ENCODE results near the gene PYGB.

The PYGB gene

DNA sequence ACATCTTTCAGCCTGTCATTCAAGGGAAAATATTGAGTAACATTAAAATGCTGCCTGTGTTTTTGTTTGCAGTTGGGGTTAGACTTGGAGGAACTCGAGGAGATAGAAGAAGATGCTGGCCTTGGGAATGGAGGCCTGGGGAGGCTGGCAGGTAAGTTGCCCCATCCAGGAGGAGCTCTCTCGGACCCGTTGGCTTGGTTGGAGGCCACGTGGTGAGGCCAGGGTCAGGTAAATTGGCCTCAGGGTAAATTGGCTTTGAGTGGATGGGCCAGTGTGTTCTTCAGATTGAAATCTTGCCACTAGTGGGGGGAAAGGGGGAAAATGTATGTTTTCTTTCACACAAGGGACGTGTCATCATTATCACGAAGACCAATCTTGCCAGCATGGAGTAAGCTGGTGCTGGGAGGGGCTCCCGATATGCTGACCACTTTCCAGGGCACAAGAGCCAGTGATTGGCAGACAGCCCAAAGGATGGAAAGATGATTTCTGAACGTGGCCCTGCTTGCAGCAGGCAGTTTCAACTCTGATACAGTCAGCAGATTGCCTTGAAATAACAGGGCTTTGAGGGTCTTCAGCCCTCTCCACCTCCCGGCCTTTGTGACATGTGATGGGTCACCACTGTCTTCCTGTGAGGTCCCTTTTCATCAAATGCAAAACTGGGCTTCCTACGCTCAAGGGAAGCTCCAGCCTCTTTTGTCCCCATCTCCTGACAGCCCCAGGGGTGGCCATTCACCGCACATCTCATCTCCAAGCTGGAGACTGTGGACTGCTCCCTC, 21.4 kb downstream of the PYGB start:
- no peak for DNase-seq (ENCODE audit: low read depth in 1 of 2, low spot score in 1 of 2)

DNA sequence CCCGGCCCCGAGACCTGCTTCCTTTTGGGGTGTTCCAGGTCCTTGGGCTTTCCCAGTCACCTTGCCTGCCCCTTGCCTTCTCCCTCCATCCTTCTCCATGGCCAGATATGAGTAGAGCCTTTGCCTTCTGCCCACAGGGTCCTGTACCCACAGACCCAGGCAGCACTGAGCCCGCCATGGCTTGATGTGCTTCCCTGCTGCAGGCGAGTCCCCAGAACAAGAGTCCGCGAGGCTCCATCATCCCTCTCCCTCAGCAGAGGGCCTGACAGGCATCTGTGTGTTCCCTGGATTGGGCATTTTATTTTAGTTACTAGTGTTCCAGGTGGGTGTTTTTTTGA, 21.9 kb downstream of the PYGB start:
- DNase-seq (ENCODE audit: low read depth in 1 of 2, low spot score in 1 of 2), result no peak

DNA sequence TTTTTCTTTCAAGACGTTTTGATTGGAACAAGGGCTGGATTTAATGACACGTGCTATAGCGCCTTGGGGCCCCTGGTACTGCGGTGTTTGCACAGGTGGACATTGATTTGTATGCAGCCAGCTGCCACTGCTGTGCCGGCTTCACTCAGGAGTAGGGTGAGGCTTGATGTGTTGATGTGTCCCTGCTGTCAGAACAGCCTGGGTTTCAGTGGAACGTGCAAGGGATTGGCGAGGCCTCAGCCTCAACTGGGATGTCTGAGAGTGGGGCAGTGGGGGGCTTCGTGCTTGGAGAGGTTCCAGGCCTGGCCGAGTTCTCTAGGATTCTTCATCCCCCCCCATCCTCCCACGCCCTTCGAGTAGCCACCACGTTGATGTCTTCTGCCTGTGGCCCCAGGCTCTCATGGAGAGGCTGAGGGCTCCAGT, 23.0 kb downstream of the PYGB start:
- no peak for DNase-seq (ENCODE audit: low read depth in 1 of 2, low spot score in 1 of 2)

- DNase-seq (ENCODE audit: low read depth in 1 of 2, low spot score in 1 of 2), result peak in 1 of 2 donors; percentile 0
Observed at GRCh38 chr20:25271486-25272222, 23.8 kb downstream of the PYGB start.

DNA sequence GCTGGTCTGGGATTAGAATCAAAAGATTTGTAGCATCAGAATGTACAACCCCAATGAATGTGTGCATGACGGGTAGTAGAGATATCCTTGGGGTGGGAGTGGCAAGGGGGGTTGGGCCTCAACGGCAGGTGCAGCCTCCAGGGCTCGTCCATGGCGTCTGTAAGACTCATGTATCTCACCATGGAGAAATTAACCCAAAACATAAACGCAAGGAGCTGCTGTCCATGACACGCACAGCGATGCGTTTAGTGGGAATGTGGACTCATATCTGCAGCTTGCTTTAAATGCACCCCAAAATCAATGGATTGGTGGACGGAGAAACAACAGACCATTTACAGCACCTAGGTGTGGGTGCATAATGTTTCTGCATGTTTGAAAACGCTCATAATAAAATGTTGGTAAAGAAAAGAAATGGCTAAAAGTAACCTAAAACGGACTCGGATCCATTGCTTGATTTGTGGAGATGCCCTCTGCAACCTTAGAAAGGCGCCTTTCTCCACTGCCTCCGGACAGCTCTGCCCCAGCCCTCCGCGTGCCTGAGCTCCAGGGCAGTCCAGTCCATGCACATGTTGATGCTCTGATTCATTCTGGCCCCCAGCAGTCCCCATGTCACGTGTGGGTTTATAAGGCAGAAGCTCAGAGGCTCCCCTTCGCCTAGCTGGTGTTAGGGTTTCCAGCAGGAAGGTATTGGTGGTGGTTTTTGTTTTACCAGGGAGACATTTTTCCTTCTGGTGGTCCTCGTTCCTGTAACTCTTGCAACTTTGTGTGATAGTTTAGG, 24.5 kb downstream of the PYGB start:
- no peak for DNase-seq (ENCODE audit: low read depth in 1 of 2, low spot score in 1 of 2)

DNA sequence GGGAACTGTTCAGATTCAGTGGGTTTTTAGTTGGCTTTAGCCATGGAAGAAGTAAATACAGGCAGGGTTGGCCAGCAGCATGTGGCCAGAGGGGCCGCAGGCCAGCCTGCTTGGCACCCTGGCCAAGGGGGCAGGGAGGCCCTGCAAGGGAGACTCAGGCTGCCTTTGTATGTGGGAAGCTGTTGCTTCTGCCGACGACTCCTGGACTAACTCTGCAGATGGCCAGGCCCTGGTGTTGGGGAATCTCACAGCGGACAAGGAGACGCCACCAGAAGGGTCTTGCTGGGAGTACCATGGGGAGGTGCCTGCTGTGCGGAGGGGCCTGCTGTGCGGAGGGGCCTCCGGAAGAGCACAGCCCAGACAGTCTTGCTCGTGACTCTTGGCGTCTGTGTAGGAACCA, 25.2 kb downstream of the PYGB start:
- DNase-seq (ENCODE audit: low read depth in 1 of 2, low spot score in 1 of 2), result peak in 1 of 2 donors; percentile 2

DNA sequence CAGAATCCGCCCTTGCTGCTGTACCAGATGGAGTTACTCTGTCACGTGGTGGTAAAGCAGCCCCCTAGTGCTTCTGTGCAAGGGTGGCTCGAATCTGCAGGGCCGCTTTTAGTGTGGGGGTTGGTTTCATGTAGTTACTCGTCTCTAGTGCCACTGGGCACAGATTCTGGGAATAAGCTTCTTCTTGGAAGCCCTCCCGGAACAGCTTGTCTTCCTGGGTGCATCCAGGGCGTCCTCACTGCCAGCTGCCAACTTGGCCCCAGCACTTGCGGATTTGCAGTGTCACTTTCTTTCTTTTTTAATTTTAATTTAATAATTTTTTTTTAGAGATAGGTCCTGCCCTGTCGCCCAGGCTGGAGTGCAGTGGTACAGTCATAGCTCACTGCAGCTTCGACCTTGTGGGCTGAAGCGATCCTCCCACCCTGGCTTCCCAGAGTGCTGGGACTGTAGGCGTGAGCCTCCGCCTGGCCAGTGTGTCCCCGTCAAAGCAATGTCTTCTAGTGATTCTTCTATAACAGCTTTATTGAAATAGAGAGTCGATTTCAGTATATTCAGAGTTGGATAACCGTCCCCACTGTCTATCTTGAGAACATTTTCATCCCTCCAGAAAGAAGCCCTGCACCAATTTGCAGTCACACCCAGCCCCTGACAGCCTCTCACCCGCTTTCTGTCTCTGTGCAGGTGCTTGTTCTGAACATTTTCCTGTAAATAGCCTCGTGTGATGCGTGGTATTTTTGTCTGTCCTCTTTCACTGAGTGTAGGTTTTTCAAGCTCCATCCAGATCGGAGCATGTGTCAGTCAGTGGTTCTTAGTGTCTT, 25.9 kb downstream of the PYGB start:
- peak in 1 of 2 donors; percentile 3 for DNase-seq (ENCODE audit: low read depth in 1 of 2, low spot score in 1 of 2)

DNA sequence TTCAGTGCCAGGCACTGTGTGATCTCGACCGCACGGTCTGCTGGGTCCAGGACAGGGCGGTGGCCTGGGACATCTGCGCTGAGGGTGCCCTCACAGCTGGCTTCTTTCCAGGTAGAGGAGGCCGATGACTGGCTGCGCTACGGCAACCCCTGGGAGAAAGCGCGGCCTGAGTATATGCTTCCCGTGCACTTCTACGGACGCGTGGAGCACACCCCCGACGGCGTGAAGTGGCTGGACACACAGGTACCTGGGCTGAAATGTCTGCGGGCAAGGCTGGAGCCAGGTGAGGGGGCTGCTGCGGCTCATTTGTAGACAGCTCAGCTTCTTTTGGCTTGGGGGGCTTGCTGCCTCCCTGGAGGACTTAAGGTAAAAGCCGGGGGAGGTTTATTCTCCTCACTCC, 26.6 kb downstream of the PYGB start:
- peak in 1 of 2 donors; percentile 0 for DNase-seq (ENCODE audit: low read depth in 1 of 2, low spot score in 1 of 2)

- peak in 1 of 2 donors; percentile 0 for DNase-seq (ENCODE audit: low read depth in 1 of 2, low spot score in 1 of 2)
Observed at GRCh38 chr20:25274891-25275812, 27.3 kb downstream of the PYGB start.

DNA sequence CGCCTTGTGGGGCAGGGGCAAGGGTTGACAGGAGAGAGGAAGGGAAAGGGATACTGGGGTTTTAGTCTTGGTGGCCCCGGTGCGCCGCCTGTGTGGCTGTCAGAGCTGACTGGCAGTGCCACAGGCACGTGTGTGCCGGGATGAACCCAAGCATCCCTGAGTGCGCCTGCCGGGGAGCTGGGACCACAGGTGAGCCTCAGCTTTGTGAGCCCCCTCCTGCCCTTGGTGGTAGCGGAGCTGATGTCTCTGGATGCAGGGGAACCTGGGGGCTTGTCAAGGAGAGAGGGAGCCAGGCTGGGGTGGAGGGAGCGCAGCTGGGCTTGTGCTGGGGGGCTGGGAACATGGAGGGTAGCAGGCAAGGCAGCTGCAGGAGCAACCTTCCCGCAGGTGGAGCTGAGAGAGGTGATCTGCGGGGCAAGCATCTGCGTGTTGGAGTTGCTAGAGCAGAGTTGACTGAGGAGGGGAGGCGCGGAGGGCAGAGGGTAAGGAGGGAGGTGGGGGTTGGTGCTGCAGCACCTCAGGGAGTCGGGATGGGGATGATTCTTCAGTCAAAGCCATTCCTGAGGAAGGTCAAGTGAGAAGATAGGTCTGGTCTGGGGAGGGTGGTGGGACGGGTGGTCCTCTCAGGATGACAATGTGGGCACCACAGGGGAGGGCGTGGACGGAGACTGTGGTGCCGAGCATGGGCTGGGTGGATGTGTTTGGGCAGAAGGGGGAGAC, 28.1 kb downstream of the PYGB start:
- DNase-seq (ENCODE audit: low read depth in 1 of 2, low spot score in 1 of 2), result peak in 1 of 2 donors; percentile 3

DNA sequence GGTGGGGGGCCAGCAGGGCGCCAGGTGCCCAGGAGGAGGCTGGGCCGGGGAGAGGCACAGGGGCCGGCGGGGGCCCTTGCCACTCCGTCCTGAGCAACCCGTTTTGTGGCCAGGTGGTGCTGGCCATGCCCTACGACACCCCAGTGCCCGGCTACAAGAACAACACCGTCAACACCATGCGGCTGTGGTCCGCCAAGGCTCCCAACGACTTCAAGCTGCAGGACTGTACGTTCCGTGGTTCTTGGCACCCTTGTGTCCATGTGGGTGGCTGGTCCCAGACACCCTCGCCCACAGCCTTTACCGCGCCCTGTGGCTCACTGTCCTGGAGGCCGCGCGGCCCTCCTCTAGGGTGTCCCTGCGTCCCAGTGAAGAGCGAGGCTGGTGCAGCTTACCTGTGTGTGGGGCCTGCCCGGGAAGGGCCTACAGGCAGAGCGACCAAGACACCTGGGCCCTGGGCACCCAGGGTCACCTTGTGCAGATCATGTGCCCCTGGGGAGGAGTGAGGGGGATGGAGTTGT, 28.7 kb downstream of the PYGB start:
- DNase-seq (ENCODE audit: low read depth in 1 of 2, low spot score in 1 of 2), result peak in 1 of 2 donors; percentile 0

DNA sequence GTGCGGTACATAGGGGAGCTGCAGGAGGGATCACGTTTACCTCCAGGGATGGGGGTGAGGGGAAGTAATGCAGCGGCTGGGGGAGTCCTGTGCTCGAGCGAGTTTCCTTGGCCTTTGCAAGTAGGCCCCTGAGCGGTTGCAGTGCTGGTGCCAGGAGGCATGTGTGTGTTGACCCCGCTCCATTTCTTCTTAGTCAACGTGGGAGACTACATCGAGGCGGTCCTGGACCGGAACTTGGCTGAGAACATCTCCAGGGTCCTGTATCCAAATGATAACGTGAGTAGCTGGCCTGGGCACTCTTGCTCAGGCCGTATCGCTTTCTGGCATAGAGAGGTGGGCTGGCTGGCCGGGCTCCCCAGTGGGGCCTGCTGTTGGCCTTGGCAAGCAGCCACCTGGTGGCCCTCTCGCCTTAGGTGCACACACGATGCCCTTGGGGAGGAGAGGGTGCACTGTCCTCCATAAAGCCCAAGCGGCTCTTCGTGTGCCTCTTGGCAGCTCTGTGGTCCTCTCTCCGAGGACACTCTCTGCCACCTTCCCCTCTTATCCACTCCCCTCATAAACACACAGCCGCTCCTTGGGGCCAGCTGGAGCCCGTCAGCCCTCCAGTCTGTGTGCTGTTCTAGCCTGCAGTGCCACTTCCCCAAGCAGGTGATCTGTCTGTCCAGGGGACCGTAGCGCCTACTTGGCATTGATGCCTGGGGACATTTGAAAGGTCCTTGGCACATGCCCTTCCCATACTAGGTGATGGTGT, 29.3 kb downstream of the PYGB start:
- peak in 1 of 2 donors; percentile 2 for DNase-seq (ENCODE audit: low read depth in 1 of 2, low spot score in 1 of 2)

DNA sequence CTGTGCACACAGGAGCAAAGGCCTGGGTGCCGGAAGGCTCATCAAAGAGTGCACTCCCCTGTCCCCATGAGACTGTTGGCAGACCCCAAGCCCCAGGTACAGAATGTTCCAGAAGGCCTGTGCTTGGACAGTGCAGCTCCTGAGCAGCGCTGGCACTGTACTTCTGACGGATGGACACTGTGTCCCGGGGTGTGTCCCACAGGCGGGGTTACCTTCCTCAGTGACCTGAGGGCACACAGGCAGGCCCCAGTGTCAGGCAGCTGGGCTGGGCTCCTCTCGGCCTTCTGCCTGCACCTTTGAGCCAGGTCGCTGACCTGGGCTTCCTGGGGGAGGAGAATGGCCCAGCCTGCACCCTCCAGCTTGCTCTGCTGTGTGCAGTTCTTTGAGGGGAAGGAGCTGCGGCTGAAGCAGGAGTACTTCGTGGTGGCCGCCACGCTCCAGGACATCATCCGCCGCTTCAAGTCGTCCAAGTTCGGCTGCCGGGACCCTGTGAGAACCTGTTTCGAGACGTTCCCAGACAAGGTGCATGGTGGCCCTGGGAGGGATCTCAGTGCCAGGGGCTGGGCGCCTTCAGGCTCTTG, 30.1 kb downstream of the PYGB start:
- peak in 1 of 2 donors; percentile 0 for DNase-seq (ENCODE audit: low read depth in 1 of 2, low spot score in 1 of 2)

DNA sequence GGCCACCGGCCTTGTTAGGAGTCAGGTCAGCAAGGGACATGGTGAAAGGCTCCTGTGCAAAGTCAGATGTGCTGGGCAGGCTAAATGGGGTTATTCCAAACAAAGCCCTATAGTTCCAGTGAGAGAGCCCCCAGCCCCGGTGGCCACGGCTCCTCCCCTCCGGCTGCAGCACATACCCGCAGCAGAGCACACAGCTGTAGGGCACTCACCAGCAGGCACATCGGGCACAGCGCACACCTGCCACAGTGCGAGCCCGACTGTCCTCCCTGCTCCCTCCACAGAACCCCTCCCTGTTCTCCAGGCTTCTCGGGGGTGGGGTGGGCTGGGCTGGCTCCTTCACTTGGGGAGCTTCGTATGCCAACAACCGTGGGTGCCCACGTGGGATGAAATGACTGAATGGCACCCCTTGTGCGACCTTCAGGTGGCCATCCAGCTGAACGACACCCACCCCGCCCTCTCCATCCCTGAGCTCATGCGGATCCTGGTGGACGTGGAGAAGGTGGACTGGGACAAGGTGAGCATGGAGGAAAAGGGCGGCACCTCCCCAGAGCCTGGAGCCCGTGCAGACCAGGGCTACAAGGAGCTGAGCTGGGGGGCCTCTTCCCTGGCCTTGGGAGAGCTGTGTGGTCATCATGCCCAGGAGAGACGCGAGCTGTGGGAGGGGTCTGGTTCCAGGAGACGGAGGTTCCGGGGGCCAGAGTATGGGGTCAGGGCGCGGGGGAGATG, 30.9 kb downstream of the PYGB start:
- DNase-seq (ENCODE audit: low read depth in 1 of 2, low spot score in 1 of 2), result peak in 1 of 2 donors; percentile 0

DNA sequence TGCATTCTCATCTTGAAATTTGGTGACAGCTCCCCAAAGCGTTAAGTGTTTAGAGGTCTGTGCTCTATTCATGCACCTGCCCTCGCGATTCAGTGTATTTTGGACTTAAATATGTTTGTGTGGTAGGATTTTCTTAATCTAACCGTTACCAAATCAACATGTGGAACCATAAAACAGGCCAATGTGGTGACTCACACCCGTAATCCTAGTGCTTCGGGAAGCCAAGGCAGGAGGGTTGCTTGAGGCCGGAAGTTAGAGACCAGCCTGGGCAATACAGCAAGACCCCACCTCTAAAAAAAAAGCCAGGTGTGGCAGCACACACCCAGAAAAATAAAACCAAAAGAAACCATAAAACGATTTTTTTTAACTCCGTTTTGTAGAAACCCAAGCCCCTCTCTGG, 31.5 kb downstream of the PYGB start:
- no peak for DNase-seq (ENCODE audit: low read depth in 1 of 2, low spot score in 1 of 2)

DNA sequence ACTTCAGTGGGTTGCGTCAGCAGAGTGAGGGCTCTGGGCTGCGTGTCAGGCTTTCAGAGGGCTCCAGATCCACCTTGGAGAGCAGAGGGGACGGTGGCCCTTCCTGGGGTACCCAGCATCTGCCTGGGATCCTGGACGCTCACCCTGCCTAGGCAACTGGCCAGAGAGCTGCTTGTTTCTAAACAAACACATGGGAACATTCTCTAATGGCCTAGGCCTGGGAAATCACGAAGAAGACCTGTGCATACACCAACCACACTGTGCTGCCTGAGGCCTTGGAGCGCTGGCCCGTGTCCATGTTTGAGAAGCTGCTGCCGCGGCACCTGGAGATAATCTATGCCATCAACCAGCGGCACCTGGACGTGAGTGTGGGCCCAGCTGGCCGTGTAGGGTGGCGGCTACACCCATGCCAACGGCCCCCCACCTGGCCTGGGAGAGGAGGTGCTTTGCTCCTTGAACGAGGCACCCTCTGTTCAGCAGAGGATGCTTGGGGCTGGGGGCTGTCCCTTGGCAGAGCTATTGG, 32.2 kb downstream of the PYGB start:
- DNase-seq (ENCODE audit: low read depth in 1 of 2, low spot score in 1 of 2), result no peak
